IPS-15b (cell line): Measurements from ENCODE around the gene TWF1.
"Not testable (repeated sequence)": the region's sequence is repeated elsewhere in the genome, so short reads cannot be mapped to it uniquely, and the experiment has no call there.

ENCODE experiments used
- H3K27me3 ChIP-seq: one replicate; pipeline ENCODE4 v1.6.1; 2013; ENCODE audit warnings: low read length; ENCODE audit not compliant: control insufficient read depth, insufficient read depth
- H3K36me3 ChIP-seq: one replicate; pipeline ENCODE4 v1.6.1; 2013; ENCODE audit warnings: low read length; ENCODE audit not compliant: control insufficient read depth, insufficient read depth
- H3K4me1 ChIP-seq: one replicate; pipeline ENCODE4 v1.6.1; 2013; ENCODE audit warnings: mild to moderate bottlenecking, low read length; ENCODE audit not compliant: control insufficient read depth, insufficient read depth
- H3K4me3 ChIP-seq: one replicate; pipeline ENCODE4 v1.5.1; 2013; ENCODE audit warnings: low read depth, low read length
- H3K9ac ChIP-seq: one replicate; pipeline ENCODE4 v1.6.1; 2013; ENCODE audit warnings: low read depth, mild to moderate bottlenecking, low read length
- H3K9me3 ChIP-seq: one replicate; pipeline ENCODE4 v1.6.1; 2013; ENCODE audit warnings: mild to moderate bottlenecking, low read length; ENCODE audit not compliant: control insufficient read depth, insufficient read depth

TWF1 gene

DNA sequence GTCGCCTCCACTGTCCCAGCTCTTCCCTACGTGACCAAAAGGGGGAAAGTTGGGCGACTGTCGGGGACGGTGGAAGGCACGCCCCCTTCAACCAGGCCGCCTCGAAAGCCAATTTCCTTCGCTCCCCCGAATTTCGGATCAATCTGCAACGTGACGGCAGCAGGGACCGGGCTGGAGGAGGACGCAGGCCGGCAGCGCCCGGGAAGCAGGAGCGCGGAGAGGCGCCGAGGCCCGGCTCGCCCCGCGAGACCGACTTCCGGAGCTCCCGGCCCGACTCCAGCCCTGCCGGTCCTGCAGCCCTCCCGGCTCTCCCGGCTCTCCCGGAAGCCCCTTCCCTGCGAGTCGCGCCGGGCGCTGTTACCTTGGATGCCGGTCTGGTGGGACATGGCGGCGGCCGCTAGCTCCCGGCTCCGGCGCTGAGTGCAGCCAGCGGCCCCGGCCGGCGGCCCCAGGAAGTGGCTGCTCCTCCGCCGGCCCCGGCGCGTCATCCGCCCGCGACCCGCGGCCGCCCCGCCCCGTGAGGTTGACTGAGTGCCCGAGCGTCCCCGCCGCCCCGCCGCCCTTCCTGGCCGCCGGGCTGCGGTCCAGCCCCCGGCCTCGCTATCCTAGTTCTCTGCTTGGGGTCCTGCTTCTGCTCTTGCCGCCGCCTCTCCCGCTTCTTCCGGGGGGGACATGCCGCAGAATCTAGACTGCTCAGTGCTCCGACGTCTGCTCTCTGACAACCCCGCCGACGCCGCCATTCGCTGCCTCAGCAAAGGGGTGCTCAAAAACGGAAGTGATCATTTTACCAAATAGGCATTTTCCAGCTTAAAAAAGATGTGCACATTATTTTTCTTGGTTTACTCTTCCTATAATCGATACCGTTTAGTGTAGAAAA is at the start of gene TWF1:
TWF1 (minus strand) TSS at position 458 of the 877 bp plus-strand sequence; CDS start at position 386, 72 bp downstream.
- no peaks in the 10 kb centered on the region for H3K4me1 ChIP-seq
- H3K9me3 ChIP-seq = no peaks in the 10 kb centered on the region
- H3K36me3 ChIP-seq = no peaks in the 10 kb centered on the region
- H3K27me3 ChIP-seq = no peaks in the 10 kb centered on the region
- H3K9ac ChIP-seq = peak within 1 kb of the TSS; percentile 87
- H3K4me3 ChIP-seq = peak within 1 kb of the TSS; percentile 81

DNA sequence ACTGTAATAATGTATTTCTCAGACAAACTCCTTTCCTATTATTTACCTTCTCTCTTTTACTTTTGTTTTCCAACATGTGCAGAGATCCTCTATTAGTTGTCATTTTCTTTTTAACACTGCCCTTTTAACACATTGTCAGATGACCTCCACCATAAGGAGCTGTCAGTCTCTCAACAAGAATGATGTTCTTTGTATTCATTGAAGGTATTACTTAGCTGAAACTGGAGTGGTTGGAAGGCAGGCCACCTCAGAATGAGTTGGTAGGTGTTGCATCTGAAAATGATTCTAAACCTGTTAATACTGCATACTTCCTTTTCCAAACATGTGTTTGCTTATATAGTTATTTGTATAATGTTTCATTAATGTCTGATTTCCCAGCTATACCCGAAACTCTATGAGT is 46.6 kb upstream of the TWF1 start:
- Histone ChIP-seq H3K36me3 (no peaks in the 10 kb centered on the region), H3K9ac (no peak overlapping the region), H3K4me1 (no peaks in the 10 kb centered on the region), H3K9me3 (no peaks in the 10 kb centered on the region), H3K4me3 (no peak overlapping the region), H3K27me3 (no peaks in the 10 kb centered on the region)

DNA sequence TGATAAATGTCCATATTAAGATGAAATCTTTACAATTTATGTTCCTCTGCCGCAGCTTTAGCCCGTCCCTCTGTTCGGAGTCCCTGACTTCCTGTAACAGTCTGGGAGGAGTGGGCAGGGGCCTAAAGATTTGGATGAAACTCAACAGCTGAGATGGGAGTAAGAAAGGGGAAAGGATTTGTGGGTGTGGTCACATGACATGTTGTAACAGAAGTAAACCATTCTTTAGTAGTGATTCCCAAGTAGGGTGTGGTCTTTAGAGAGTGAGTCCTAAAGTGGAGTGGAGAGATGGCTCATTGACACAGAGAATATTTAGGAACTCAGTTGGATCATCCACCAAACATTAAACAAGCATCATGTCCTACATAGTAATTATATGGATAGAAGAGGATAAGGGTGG is 42.7 kb upstream of the TWF1 start:
- no peaks in the 10 kb centered on the region for H3K4me1 ChIP-seq
- H3K9ac ChIP-seq = no peak overlapping the region
- no peaks in the 10 kb centered on the region for H3K27me3 ChIP-seq
- H3K36me3 ChIP-seq = no peaks in the 10 kb centered on the region
- no peaks in the 10 kb centered on the region for H3K9me3 ChIP-seq
- H3K4me3 ChIP-seq = no peak overlapping the region

DNA sequence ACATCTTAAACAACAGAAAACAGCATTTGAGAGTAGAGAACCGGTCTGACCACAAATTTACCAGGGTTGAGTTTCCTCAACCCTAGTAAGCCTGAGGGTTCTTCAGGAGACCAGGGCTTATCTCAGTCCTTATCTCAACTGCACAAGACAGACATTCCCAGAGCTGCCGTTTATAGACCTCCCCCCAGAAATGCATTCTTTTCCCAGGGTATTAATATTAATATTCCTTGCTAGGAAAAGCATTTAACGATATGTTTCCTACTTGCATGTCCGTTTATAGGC is 42.0 kb upstream of the TWF1 start:
- H3K4me3 ChIP-seq = no peak overlapping the region
- no peaks in the 10 kb centered on the region for H3K27me3 ChIP-seq
- no peaks in the 10 kb centered on the region for H3K9me3 ChIP-seq
- H3K36me3 ChIP-seq = no peaks in the 10 kb centered on the region
- H3K4me1 ChIP-seq = no peaks in the 10 kb centered on the region
- no peak overlapping the region for H3K9ac ChIP-seq

DNA sequence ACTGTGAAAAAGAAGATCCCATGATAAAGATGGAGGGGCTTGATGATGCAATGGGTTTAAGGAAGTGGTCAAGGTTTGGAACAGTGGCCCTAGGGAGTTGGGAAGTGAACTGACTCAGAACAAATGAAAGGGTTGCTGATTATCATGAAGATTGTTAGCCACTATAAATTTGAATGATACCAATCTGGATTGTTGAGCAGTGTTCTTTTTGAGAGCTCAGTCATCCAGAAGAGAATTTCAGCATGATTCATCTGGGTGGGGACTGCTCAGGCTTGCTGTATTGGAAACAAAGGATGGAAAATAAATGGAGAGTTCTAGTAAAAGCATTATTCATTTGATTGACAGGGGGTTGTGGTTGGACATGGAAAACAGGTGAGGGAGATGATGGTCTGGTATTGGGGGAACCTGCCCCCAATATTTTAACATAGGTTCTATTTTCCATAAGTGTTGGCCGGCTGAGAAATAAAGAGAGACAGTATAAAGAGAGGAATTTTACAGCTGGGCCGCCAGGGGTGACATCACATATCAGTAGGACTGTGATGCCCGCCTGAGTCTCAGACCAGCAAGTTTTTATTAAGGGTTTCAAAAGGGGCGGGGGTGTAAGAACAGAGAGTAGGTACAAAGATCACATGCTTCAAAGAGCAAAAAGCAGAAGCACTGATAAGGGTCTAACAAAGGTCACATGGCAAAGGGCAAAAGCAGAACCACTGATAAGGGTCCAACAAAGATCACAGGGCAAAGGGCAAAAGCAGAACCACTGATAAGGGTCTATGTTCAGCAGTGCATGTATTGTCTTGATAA is 41.5 kb upstream of the TWF1 start:
- H3K36me3 ChIP-seq, H3K4me3 ChIP-seq, H3K9ac ChIP-seq, H3K4me1 ChIP-seq, H3K27me3 ChIP-seq, H3K9me3 ChIP-seq: not testable (repeated sequence)

DNA sequence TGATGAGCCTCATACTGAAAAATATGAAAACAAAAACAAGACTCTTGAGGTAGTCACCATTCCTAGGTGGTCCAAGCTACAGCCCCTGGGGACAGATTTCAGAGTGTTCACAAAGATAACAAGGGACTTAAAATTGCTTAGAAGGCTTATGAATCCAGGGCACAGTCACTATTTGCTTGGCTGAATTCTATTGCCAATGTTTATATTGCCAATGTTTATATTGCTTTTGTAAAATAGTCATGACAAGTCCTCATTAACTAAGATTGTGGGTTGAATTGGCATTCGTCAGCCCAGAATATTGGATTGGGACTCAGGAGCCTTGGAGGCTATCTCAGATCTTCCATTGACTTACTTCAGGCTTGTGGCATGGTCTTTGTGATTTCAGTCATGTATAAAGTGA is 36.1 kb upstream of the TWF1 start:
- Histone ChIP-seq H3K9ac (no peak overlapping the region), H3K4me1 (no peaks in the 10 kb centered on the region), H3K36me3 (no peaks in the 10 kb centered on the region), H3K27me3 (no peaks in the 10 kb centered on the region), H3K9me3 (no peaks in the 10 kb centered on the region), H3K4me3 (no peak overlapping the region)

DNA sequence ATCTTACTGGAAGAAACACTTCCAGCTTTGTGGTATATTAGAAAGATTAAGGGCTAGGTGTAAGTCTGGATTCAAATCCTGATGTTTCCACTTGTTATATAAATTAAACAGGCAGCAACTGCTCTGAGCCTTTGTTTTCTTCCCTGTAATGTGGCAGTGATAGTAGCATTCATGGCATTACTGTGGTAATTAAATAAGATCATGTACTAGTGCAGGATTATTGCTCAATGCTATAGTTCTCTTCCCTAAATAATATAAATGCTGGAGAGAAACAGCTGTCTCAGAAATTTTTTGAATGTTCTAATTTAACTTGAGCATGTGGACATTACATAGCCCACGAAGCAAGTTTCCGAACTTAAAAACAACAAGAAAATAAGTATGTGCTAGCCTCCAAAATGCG is 35.1 kb upstream of the TWF1 start:
- peaks cover 7% of the 10 kb centered on the region for H3K27me3 ChIP-seq
- H3K4me1 ChIP-seq = no peaks in the 10 kb centered on the region
- no peaks in the 10 kb centered on the region for H3K9me3 ChIP-seq
- H3K4me3 ChIP-seq = no peak overlapping the region
- no peak overlapping the region for H3K9ac ChIP-seq
- no peaks in the 10 kb centered on the region for H3K36me3 ChIP-seq

DNA sequence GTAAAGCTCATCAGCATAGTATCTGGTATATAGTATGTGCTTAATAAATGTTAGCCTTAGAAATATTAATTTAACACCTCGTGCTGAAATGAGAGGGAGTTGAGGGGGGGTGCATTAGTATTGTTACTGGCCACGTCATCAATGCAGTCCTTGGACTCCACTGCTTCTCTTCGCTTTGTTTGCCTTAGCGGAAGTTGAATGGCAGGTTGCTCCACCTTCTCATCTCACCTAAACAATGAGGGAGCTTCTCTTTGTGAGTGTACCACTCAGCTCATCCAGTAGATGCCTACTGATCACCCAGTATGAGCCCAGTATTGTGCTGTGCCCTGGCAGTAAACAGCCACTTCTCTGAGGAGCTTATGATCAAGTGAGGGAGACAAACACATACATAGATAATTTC is 34.2 kb upstream of the TWF1 start:
- Histone ChIP-seq H3K4me3 (no peak overlapping the region), H3K27me3 (peaks cover 11% of the 10 kb centered on the region), H3K9me3 (no peaks in the 10 kb centered on the region), H3K4me1 (no peaks in the 10 kb centered on the region), H3K36me3 (no peaks in the 10 kb centered on the region), H3K9ac (no peak overlapping the region)

DNA sequence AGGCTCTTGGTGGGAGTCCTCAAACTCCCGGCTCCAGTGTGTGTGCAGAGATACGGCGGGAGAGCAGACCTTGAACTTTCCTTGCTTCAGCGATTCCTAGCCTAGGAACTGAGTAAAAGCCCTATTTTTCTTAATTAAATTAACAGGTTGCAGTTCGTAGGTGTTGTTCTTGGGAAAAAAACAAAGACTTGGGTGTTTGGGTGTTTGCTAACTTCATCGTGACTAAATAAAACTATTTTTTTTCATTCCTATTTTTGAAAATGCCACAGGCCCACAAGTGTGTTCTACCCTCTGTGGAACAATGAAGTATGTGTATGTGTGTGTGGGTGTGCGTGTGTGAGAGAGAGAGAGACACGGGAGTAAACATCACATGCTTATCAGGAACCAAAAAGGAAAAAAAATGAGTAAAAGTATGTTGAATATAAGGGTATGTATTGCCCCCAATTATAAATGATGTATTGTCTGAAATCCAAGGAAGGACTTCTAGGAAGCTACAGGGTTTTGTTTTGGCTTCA is 30.4 kb upstream of the TWF1 start:
- H3K9me3 ChIP-seq = no peaks in the 10 kb centered on the region
- H3K4me3 ChIP-seq = peak overlapping the region; percentile 59
- no peaks in the 10 kb centered on the region for H3K36me3 ChIP-seq
- H3K9ac ChIP-seq = peak overlapping the region; percentile 51
- H3K4me1 ChIP-seq = peaks cover 3% of the 10 kb centered on the region
- H3K27me3 ChIP-seq = peaks cover 30% of the 10 kb centered on the region

DNA sequence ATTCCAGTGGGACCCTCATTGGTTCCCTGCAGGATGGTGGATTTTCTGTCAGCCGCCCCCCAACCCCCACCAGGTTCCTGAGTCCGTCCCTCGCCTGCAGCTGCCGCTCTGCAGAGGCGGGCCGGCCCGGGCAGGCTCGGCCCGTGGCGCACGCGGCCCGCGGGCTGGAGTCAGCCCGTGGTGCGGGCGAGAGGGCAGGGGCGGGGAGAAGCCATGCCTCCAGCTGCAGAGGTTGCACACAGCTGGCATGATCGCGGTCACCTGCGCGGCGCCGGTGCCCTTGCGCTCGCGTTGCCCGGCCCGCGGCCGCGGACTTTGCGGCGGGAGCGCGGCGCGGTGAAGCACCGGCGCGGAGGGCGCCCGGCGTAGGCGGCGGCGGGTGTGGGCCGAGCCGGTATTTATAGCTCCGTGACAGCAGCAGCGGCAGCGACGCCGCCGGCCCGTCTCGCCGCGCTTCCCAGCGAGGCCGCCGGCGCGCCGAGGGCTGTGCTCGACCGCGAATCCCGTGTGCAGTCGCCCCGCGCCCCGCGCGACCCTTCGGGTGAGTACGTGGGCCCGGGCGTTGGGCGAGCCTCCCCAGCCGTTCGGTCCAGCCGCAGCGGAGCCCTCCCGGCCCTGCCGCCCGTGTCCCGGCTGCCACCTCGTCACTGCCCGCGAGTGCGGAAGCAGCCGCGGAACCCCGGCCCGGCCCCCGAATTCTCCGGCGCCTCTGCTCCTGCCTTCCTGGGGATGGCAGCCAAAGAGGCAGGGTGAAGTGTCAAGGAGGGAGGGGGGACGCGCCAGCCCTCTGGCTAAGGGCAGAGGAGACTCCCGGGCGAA is 29.7 kb upstream of the TWF1 start, which contains the start of gene TMEM117:
TMEM117 (plus strand) TSS at position 426 of the 819 bp plus-strand sequence.
- Histone ChIP-seq H3K27me3 (peaks cover 30% of the 10 kb centered on the region), H3K4me1 (peaks cover 3% of the 10 kb centered on the region), H3K9ac (peak within 1 kb of the TSS; percentile 51), H3K9me3 (no peaks in the 10 kb centered on the region), H3K36me3 (no peaks in the 10 kb centered on the region), H3K4me3 (peak within 1 kb of the TSS; percentile 59)

DNA sequence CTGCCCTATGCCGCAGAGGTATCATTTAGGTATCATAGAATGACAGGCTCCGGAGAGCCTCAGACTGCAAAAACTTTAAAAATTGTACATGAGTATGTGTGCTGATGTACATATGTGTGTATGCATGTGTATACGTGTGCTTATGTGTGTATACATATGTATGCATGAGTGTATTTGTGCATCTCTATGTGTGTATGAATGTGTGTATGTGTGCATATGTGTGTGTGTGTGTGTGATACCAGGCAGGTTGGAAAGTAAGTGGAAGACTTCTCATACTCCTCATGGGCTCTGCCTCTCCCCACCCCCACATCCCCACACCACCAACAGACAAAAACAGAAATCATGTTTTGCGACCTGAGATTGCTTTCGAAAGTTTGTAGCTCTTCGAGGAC is 29.1 kb upstream of the TWF1 start:
- H3K9me3 ChIP-seq = no peaks in the 10 kb centered on the region
- H3K9ac ChIP-seq = peak overlapping the region; percentile 24
- H3K4me3 ChIP-seq = peak overlapping the region; percentile 59
- peaks cover 3% of the 10 kb centered on the region for H3K4me1 ChIP-seq
- peaks cover 30% of the 10 kb centered on the region for H3K27me3 ChIP-seq
- no peaks in the 10 kb centered on the region for H3K36me3 ChIP-seq
